SKM-1 treated with dmso at 0.1 percent for 144 hours (cell line): ENCODE data around the gene GRID1.
"Not testable (repeated sequence)": the region's sequence is repeated elsewhere in the genome, so short reads cannot be mapped to it uniquely, and the experiment has no call there.

Experiments
- DNase-seq: peaks from one replicate; lab custom pipeline; 2025; ENCODE audit not compliant: unreplicated experiment; lab: John Stamatoyannopoulos, UW

The GRID1 gene

DNA sequence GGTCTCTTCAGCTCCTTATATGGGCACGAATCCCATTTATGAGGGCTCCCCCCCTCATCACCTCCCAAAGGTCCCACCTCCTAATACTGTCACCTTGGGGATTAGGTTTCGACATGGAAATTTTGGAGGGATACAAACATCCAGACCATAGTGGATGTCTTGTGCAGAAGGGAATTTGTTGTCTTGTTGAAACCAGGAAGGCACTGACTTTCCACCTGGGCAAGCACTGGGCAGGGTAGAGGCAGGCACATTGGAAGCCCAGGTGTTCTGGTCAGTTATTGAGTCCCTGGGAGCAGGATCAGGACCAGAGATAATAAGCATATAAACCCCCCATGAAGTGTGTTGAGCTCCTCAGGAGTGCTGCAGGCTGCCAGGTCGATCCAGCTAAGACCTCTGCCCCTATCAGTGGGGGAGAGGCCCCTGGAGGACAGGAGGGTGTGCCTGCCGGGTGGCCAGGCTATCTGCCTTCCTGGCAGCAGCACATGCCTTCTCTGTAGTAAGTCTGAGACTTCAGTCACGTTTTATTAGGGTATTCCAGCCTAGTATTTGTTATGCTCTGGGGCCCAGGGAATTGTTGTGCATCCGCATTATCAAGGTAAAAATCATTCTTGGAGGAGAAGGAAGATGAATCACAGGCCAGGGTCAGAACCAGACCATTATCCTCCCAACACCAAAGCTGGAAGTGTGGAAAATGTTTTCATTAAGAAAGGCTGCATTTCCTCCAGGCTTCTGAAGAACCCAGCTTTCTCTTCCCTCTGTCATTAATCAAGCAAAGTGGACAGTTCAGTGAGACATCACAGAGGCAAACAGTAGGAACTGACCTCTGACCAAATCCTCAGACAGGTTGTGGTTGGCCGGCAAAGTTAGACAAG lies 503.1 kb downstream of the GRID1 start:
- no peak for DNase-seq

DNA sequence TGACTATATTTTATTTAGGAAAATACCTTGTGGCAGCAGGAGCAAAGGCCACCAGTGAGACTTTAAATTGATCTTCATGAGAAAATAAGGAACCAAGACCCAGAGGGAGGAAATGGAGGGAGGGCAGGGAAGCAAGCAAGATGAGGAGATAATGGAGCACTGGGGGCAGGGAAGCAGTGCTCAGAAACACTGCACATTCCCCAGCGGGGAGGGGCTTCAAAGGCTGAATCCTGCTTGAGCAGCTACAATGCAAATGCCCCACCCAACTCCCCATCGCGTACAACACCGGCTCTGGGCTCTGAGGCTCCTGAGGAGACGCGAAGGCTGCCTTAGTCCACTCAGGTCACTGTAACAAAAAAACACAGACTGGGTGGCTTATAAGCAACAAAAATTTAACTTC lies 503.8 kb downstream of the GRID1 start:
- peak; percentile 53 for DNase-seq

GRCh38 chr10:85861513-85862197 lies 504.9 kb downstream of the GRID1 start:
- no peak for DNase-seq

DNA sequence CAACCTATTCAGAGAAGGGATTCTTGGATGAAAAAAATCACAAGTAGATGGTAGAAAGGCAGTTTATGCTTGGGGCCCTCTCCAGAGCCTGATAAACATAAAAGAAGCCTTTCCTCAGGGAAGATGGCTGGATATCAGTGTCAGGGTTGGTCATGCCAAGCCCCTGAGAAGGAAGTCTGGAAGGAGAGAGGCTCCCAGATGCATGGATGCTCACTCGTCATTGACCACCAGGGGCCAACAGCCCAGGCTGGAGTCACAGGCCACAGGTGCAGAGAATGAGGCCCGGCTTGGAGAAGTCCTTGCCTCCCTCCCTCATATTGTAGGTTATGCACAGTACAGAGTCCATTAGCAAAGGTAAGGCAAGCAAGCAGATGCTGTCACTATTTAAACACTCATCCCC lies 506.7 kb downstream of the GRID1 start:
- no peak for DNase-seq

DNA sequence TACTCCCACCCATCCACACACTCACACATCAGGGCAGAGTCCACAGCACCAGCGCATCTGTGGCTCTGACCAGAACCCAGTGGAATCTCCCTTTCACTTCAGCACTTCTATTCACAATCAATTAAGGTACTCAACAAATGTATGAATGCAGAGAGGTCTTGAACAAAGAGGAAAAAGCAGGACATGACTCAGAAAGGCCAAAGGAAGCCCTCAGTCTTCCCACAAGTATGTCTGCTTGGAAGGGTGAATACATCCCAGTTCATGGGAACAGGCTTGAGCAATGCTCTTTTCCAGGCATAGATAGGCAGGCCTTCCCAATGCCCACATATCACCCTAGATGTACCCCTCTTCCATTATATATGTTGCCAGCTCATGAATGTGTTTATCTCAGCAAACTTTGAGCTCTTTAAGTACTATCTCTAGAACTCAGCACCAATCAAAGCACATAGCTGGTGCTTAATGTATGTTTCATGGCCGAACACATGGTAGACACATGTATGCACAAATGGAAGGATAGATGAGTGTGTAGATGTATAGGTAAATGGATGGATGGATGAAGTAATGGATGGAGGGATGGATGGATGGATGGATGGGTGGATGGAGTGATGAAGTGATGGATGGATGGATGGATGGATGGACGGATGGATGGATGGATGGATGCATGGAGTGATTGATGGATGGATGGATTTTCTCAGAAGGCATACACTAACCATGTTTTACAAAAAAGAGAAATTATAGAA lies 507.6 kb downstream of the GRID1 start:
- no peak for DNase-seq

- DNase-seq, result no peak
Observed at GRCh38 chr10:85857791-85858190, 508.8 kb downstream of the GRID1 start.

DNA sequence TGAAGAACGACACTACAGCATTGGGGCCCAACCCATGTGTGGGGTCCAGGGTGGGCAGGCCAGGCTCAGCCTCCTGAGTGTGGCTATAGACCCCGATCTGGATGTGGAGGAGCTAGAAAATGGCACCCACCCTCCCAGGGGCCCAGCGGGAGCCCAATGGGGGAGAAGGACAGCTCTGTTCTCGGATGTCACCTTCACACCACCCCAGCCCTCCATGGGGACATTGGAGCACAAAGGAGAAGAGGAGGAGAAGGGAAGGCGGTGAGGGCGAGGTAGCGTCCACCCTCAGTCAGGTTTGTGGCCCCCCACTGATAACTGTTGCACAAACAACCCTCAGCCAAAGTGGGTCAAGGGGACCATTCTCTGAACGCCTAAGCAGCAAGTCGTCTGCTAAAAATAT lies 509.3 kb downstream of the GRID1 start:
- no peak for DNase-seq

- no peak for DNase-seq
Observed at GRCh38 chr10:85851934-85852333, 514.7 kb downstream of the GRID1 start.

- no peak for DNase-seq
Observed at GRCh38 chr10:85851325-85851724, 515.3 kb downstream of the GRID1 start.

DNA sequence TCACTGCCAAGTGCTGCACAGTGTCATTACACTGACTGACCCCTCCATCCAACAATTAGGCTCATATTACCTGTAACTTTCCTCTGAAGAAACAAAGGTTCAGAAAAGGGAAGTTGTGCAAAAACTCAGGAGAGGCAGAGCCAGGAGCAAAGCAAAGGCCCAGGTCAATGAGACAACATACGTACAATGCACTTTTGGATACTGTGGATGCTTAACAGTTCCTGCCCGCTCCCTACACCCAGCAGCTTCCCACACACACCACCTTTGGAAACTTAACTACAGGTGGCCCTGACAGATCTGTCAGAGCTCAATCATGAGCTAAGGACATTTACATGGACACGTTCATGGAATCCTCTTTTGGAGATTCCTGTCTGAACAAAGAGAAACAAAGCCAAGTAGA lies 515.9 kb downstream of the GRID1 start:
- DNase-seq, result no peak

- no peak for DNase-seq
Observed at GRCh38 chr10:85849315-85849714, 517.3 kb downstream of the GRID1 start.

DNA sequence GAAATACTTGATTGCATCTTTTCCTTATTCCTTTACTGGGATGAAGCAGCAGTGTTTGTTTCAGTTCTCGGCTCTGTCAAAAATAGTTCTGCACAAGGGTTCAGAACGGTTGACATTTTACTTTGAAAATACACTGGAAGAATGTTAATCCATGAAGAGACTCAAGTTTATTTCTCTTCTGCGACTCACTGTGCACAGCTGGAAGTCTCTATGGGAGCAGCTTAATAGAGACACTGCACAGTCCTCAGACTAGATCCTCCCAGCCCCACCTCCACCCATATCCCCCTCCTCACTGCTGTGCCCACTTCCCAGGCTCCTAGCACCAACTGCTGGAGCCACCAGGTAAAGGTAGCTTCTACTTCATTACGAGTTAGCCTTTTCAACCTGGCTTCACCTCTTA lies 517.8 kb downstream of the GRID1 start:
- no peak for DNase-seq

- no peak for DNase-seq
Observed at GRCh38 chr10:85847085-85847484, 519.5 kb downstream of the GRID1 start.

DNA sequence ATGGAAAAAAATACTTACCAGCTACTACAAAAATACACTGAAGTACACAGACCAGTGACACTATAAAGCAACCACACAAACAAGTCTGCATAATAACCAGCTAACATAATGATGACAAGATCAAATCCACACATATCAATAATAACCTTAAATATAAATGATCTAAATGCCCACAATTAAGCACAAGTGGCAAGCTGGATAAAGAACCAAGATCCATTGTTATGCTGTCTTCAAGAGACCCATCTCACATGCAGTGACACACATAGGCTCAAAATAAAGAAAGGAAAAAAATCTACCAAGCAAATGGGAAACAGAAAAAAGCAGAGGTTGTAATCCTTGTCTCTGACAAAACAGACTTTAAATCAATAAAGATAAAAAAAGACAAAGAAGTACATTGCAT lies 527.9 kb downstream of the GRID1 start:
- not testable (repeated sequence) for DNase-seq

DNA sequence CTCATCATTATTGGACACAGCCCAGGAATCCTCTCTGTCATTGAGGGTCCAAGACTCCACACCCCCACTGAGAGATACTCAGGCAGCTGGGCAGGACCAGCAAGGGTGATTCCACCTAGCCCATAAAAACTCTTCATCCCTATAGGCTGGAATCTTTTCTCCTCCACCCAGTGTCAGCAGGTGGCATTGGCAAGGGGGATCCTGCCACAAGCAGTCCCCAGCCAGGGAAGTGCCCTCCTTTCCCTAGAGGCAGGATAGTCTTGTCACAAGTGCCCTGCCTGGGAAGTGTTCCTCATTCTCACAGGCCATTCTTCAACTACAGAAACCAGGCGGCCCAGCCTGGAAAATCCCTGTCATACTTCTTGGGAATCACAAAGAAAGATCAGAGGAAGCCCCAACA lies 533.6 kb downstream of the GRID1 start:
- no peak for DNase-seq

DNA sequence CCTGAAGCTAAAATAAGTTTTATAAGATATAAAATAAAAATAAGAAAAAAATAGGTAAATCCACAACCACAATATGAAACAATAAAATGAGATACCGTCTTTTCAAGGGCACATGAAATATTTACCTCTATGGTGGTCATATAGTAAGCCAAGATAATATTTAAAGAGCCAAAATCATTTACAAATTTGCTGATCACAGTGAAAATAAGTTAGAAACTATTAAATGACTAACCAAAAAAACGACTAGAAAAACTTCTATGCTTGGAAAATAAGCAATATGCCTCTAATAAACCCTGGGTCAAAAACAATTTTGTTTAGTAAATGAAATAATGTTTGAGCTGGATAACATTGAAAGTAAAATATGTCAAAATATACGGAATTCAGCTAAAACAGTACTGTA lies 535.2 kb downstream of the GRID1 start:
- no peak for DNase-seq

DNA sequence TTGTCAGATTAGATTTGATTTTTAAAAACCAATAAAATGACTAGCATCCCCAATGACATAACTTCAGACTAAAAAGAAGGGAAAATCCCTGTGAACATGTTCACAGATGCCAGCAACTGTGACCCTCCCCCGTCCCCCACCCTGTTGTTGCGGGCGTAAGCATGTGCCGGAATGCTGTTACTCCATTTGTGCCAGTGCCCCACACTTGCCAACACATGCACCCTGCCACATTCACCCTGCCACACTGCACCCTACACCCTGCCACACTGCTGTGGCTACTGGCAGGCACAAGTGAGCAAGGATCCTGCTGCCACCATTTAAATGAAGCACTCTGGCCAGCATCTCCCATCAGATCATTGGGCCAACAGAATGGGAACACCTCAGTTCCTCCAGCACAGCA lies 540.2 kb downstream of the GRID1 start:
- DNase-seq, result no peak

DNA sequence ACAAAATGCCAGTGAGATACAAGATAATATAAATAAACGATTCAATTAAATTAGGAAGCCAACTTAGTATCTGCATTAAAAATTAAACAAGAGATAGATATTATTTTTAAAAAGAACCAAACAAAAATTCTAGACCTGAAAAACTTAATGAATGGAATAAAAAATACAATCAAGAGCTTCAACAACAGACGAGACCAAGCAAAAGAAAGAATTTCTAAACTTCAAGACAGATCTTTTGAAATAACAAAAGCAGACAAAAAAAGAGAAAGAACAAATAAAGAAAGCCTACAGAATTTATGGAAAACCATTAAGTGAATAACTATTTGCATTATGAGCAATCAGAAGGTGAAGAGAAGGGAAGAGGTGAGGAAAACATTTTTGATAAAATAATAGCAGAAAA lies 555.2 kb downstream of the GRID1 start:
- no peak for DNase-seq

DNA sequence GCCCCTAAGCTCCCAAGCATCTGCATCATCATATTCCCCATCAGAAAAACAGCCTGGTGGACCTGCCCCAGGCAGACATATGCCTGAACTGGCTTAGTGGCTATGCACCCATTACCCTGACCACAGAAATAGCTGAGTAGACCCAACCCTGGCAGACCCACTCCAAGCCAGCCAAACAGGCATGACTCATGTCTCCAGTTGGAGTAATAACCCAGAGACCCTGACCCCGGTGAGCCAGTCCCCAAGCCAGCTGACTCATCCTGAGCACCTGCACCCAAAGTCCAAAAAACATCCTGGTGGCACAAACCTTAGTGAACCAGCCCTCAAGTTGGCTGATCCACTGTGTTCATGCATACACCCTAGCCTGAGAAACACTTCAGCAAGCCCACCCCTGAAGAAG lies 555.9 kb downstream of the GRID1 start:
- DNase-seq, result no peak

DNA sequence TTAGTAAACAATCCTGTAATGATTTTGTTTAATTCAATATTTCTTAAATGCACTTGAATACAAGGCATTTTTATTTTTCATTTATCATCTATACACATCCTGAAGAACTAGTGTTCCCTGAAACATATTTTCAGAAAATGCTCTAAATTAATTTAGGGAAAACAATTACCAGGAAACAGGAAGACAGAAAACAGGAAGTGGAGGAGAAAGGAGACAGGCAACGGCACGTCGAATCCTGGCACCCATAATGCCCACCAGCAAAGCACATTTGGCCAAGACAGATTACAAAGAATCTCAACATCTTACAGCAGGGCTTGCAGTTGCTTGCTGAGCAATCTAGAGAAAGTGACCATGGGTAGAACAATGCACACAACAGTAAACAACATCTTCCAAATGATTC lies 571.1 kb downstream of the GRID1 start:
- DNase-seq, result no peak

DNA sequence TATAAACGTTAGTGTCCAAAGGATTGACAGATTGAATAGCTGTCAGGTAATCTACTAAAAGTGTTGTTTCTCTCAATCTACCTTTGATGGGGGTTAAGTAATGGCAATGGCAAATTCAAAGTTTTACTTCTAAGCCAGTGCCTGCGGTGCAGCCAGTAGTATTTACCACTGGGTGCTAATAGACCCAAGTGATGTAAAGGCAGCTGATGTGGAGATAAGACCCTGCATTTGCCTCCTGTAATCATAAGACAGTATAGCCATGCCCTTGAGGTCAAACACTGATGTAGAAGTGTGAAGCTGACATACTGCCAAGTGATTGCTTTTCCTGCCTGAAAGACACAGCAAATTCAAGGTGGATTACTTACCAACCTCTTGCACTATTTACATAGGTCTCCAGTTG lies 572.0 kb downstream of the GRID1 start:
- DNase-seq, result no peak

DNA sequence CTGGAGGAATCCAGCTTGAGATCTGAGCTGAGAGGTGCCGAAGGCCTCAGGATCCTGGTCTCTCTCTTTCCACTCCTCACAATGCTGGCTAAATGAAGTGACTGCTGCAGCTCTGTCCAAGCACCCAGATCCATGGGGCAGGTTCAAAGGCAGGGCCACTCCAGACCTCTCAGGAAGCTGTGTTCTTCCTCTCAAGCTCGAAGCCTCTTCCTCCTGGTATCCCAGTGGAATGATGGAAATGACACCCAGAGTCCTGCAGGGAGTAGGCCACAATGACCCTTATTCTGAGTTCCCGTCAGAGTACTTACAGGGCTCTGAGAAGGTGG lies 574.1 kb downstream of the GRID1 start:
- no peak for DNase-seq
